C4-2B (cell line): Measurements from ENCODE around the gene OPALIN.

Experiments
- H3K27ac ChIP-seq: fragments of 450-650 bp; 2 replicates; pipeline ENCODE4 v1.5.1; 2017
- CTCF ChIP-seq: fragments of 450-650 bp; conservative IDR thresholded peaks from 2 replicates; pipeline ENCODE4 v1.5.1; 2017; ENCODE audit warnings: mild to moderate bottlenecking
- ZFX ChIP-seq: fragments of 450-650 bp; IDR thresholded peaks from 2 replicates; pipeline ENCODE4 v1.6.1; 2017

The OPALIN gene

GRCh38 chr10:96298362-96298761, 60.4 kb downstream of the OPALIN start:
- TF ChIP-seq ZFX (no peak), CTCF (no peak)
- H3K27ac ChIP-seq, result no peak overlapping the region

GRCh38 chr10:96297486-96297885, 61.3 kb downstream of the OPALIN start:
- TF ChIP-seq ZFX (no peak), CTCF (no peak)
- H3K27ac ChIP-seq, result no peak overlapping the region

GRCh38 chr10:96295475-96295874, 63.3 kb downstream of the OPALIN start:
- TF ChIP-seq ZFX (no peak), CTCF (no peak)
- no peak overlapping the region for H3K27ac ChIP-seq
